22Rv1 (cell line): ENCODE results near the gene MMP15.
"Not testable (repeated sequence)": the region's sequence is repeated elsewhere in the genome, so short reads cannot be mapped to it uniquely, and the experiment has no call there.

ENCODE experiments used
- ZFX ChIP-seq: fragments of 450-650 bp; IDR thresholded peaks from 2 replicates; pipeline ENCODE4 v1.6.1; 2017; ENCODE audit warnings: antibody characterized with exemption, borderline replicate concordance
- TF ChIP-seq, protein P1 (sequence below): fragments of 450-650 bp; IDR thresholded peaks from 2 replicates; pipeline ENCODE4 v1.5.1; 2017; ENCODE audit warnings: mild to moderate bottlenecking

DNA sequence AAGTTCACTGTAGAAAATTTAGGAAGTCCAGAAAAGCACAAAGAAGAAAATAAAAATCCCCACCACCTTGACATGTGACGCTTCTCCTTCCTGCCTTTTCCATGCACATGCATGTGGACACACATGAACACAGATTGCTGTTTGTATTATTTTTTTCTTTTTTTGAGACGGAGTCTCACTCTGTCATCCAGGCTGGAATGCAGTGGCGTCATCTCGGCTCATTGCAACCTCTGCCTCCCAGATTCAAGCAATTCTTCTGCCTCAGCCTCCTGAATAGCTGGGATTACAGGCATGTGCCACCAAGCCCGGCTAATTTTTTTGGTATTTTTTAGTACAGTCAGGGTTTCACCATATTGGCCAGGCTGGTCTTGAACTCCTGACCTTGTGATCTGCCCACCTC, 55.1 kb downstream of the MMP15 start:
- TF ChIP-seq, protein P1, sequence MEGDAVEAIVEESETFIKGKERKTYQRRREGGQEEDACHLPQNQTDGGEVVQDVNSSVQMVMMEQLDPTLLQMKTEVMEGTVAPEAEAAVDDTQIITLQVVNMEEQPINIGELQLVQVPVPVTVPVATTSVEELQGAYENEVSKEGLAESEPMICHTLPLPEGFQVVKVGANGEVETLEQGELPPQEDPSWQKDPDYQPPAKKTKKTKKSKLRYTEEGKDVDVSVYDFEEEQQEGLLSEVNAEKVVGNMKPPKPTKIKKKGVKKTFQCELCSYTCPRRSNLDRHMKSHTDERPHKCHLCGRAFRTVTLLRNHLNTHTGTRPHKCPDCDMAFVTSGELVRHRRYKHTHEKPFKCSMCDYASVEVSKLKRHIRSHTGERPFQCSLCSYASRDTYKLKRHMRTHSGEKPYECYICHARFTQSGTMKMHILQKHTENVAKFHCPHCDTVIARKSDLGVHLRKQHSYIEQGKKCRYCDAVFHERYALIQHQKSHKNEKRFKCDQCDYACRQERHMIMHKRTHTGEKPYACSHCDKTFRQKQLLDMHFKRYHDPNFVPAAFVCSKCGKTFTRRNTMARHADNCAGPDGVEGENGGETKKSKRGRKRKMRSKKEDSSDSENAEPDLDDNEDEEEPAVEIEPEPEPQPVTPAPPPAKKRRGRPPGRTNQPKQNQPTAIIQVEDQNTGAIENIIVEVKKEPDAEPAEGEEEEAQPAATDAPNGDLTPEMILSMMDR, result not testable (repeated sequence)
- TF ChIP-seq ZFX, result not testable (repeated sequence)
